Measurements from ENCODE around the gene DSE. TPM values are rescaled to one million over a fixed set of nuclear protein-coding genes. Genes with fewer than 3 reads are reported as not detected.

DSE gene
- total RNA-seq, 3 donors from 2014 or later (not counting 1 experiment from before 2014, with no cell fraction given): 7.4 to 9.6 (median 7.6) TPM

GRCh38 chr6:116413357-116413756 is 42.6 kb downstream of the DSE start:
- H3K4me3 Mint-ChIP-seq: no peak overlapping the region
- no peaks in the 10 kb centered on the region for H3K9me3 ChIP-seq (ENCODE audit: control insufficient read depth, insufficient read depth, low read length)
- no peaks in the 10 kb centered on the region for H3K4me1 Mint-ChIP-seq
- H3K27ac Mint-ChIP-seq: no peak overlapping the region
- no peaks in the 10 kb centered on the region for H3K4me1 ChIP-seq (ENCODE audit: control insufficient read depth, insufficient read depth, low read length)
- H3K27ac ChIP-seq (ENCODE audit: low read length): no peak overlapping the region
- H3K9me3 Mint-ChIP-seq: no peaks in the 10 kb centered on the region
- H3K4me3 ChIP-seq (ENCODE audit: low read length): no peak overlapping the region
- TF ChIP-seq CTCF (IDR thresholded peaks at IDR 0.05): no peak
- no peaks in the 10 kb centered on the region for H3K36me3 ChIP-seq (ENCODE audit: control insufficient read depth, insufficient read depth, low read length)
- H3K27me3 ChIP-seq (ENCODE audit: control insufficient read depth, insufficient read depth, low read length): no peaks in the 10 kb centered on the region
- WGBS (ENCODE audit: insufficient coverage): 88% methylated on average over 1 of the region's 1 CpG
- no peaks in the 10 kb centered on the region for H3K36me3 Mint-ChIP-seq
- no peaks in the 10 kb centered on the region for H3K27me3 Mint-ChIP-seq (ENCODE audit: low read depth in 2 of 2)
- no peak for ATAC-seq
- intact Hi-C loops (cut with micrococcal nuclease): no loop called here
- no peak for DNase-seq

GRCh38 chr6:116417661-116418060 is 46.9 kb downstream of the DSE start:
- Mint-ChIP-seq H3K9me3 (no peaks in the 10 kb centered on the region), H3K4me1 (no peaks in the 10 kb centered on the region), H3K27ac (no peak overlapping the region), H3K4me3 (no peak overlapping the region), H3K36me3 (no peaks in the 10 kb centered on the region), H3K27me3 (ENCODE audit: low read depth in 2 of 2) (no peaks in the 10 kb centered on the region)
- intact Hi-C loops (cut with micrococcal nuclease): no loop called here
- WGBS (ENCODE audit: insufficient coverage): 91% methylated on average over 2 of the region's 3 CpGs
- no peak for ATAC-seq
- no peaks in the 10 kb centered on the region for H3K4me1 ChIP-seq (ENCODE audit: control insufficient read depth, insufficient read depth, low read length)
- no peak overlapping the region for H3K27ac ChIP-seq (ENCODE audit: low read length)
- no peak overlapping the region for H3K4me3 ChIP-seq (ENCODE audit: low read length)
- no peaks in the 10 kb centered on the region for H3K27me3 ChIP-seq (ENCODE audit: control insufficient read depth, insufficient read depth, low read length)
- H3K36me3 ChIP-seq (ENCODE audit: control insufficient read depth, insufficient read depth, low read length): no peaks in the 10 kb centered on the region
- no peak for TF ChIP-seq CTCF (IDR thresholded peaks at IDR 0.05)
- H3K9me3 ChIP-seq (ENCODE audit: control insufficient read depth, insufficient read depth, low read length): no peaks in the 10 kb centered on the region
- no peak for DNase-seq

GRCh38 chr6:116419069-116419786 is 48.5 kb downstream of the DSE start:
- intact Hi-C loops (cut with micrococcal nuclease): no loop called here
- no peak overlapping the region for H3K27ac ChIP-seq (ENCODE audit: low read length)
- 83% methylated on average over 2 of the region's 2 CpGs for WGBS (ENCODE audit: insufficient coverage)
- no peaks in the 10 kb centered on the region for H3K4me1 ChIP-seq (ENCODE audit: control insufficient read depth, insufficient read depth, low read length)
- Mint-ChIP-seq H3K36me3 (no peaks in the 10 kb centered on the region), H3K4me3 (no peak overlapping the region), H3K9me3 (no peaks in the 10 kb centered on the region), H3K4me1 (no peaks in the 10 kb centered on the region), H3K27me3 (ENCODE audit: low read depth in 2 of 2) (no peaks in the 10 kb centered on the region), H3K27ac (no peak overlapping the region)
- ATAC-seq (no peak), DNase-seq (no peak)
- H3K4me3 ChIP-seq (ENCODE audit: low read length): no peak overlapping the region
- no peaks in the 10 kb centered on the region for H3K9me3 ChIP-seq (ENCODE audit: control insufficient read depth, insufficient read depth, low read length)
- no peaks in the 10 kb centered on the region for H3K36me3 ChIP-seq (ENCODE audit: control insufficient read depth, insufficient read depth, low read length)
- TF ChIP-seq CTCF (IDR thresholded peaks at IDR 0.05): no peak
- no peaks in the 10 kb centered on the region for H3K27me3 ChIP-seq (ENCODE audit: control insufficient read depth, insufficient read depth, low read length)

- Histone ChIP-seq H3K4me1 (ENCODE audit: control insufficient read depth, insufficient read depth, low read length) (no peaks in the 10 kb centered on the region), H3K27me3 (ENCODE audit: control insufficient read depth, insufficient read depth, low read length) (no peaks in the 10 kb centered on the region), H3K4me3 (ENCODE audit: low read length) (no peak overlapping the region), H3K36me3 (ENCODE audit: control insufficient read depth, insufficient read depth, low read length) (no peaks in the 10 kb centered on the region), H3K27ac (ENCODE audit: low read length) (no peak overlapping the region), H3K9me3 (ENCODE audit: control insufficient read depth, insufficient read depth, low read length) (no peaks in the 10 kb centered on the region)
- H3K4me3 Mint-ChIP-seq: no peak overlapping the region
- no peaks in the 10 kb centered on the region for H3K36me3 Mint-ChIP-seq
- H3K9me3 Mint-ChIP-seq: no peaks in the 10 kb centered on the region
- H3K4me1 Mint-ChIP-seq: no peaks in the 10 kb centered on the region
- 96% methylated on average over 5 of the region's 5 CpGs for WGBS (ENCODE audit: insufficient coverage)
- H3K27ac Mint-ChIP-seq: no peak overlapping the region
- no peaks in the 10 kb centered on the region for H3K27me3 Mint-ChIP-seq (ENCODE audit: low read depth in 2 of 2)
- TF ChIP-seq CTCF (IDR thresholded peaks at IDR 0.05): no peak
- DNase-seq (no peak), ATAC-seq (no peak)
- intact Hi-C loops (cut with micrococcal nuclease): no loop called here
Observed at GRCh38 chr6:116420341-116420740, 49.6 kb downstream of the DSE start.
